ENCODE data around the gene EDAR.

Gene EDAR

GRCh38 chr2:109000738-109001137 is 11.7 kb upstream of the EDAR start:
- DNase-seq, result no peak

GRCh38 chr2:108998911-108999310 is 9.9 kb upstream of the EDAR start:
- DNase-seq, result no peak

- no peak for DNase-seq
These were observed 5.2 kb upstream of the EDAR start for GRCh38 chr2:108994178-108994577.

- DNase-seq, result no peak
These were observed 4.3 kb upstream of the EDAR start for GRCh38 chr2:108993095-108993937.

GRCh38 chr2:108988076-108988795 is 784 bp downstream of the EDAR start:
- DNase-seq, result no peak

- peak; percentile 26 for DNase-seq
These were observed 2.0 kb downstream of the EDAR start for GRCh38 chr2:108986916-108987510.

GRCh38 chr2:108983610-108984009 is 5.4 kb downstream of the EDAR start:
- no peak for DNase-seq

GRCh38 chr2:108983061-108983460 is 6.0 kb downstream of the EDAR start:
- DNase-seq, result no peak

- no peak for DNase-seq
These were observed 6.8 kb downstream of the EDAR start for GRCh38 chr2:108982259-108982679.

- DNase-seq, result no peak
These were observed 7.2 kb downstream of the EDAR start for GRCh38 chr2:108981846-108982245.

GRCh38 chr2:108980076-108980475 is 8.9 kb downstream of the EDAR start:
- DNase-seq, result no peak

- no peak for DNase-seq
These were observed 9.6 kb downstream of the EDAR start for GRCh38 chr2:108979461-108979860.

- DNase-seq, result no peak
These were observed 10.3 kb downstream of the EDAR start for GRCh38 chr2:108978709-108979111.

GRCh38 chr2:108975613-108976435 is 13.2 kb downstream of the EDAR start:
- DNase-seq, result no peak

GRCh38 chr2:108974674-108975073 is 14.3 kb downstream of the EDAR start:
- no peak for DNase-seq

- DNase-seq, result no peak
These were observed 16.4 kb downstream of the EDAR start for GRCh38 chr2:108972663-108973062.

- no peak for DNase-seq
These were observed 17.1 kb downstream of the EDAR start for GRCh38 chr2:108971661-108972566.

GRCh38 chr2:108970369-108970768 is 18.7 kb downstream of the EDAR start:
- no peak for DNase-seq

GRCh38 chr2:108969856-108970255 is 19.2 kb downstream of the EDAR start:
- DNase-seq, result no peak

- DNase-seq, result no peak
These were observed 20.4 kb downstream of the EDAR start for GRCh38 chr2:108968619-108969018.

- DNase-seq, result no peak
These were observed 21.3 kb downstream of the EDAR start for GRCh38 chr2:108967757-108968156.
